ENCODE measurements around the gene ERC1. TPM values are rescaled to one million over a fixed set of nuclear protein-coding genes. Genes with fewer than 3 reads are reported as not detected.
A peak's percentile ranks its signal among the peaks of the same experiment; 100 is the strongest.

ERC1 gene
- total and polyA plus RNA-seq, 5 experiments from 2014 or later, result 14.0 to 51.9 (median 22.5) TPM

- H3K27ac Mint-ChIP-seq, result no peak overlapping the region
- ATAC-seq (no peak), DNase-seq (no peak)
- peaks cover 0 to 5% (median 5%) of the 10 kb centered on the region in 3 donors for H3K36me3 Mint-ChIP-seq
- no peaks in the 10 kb centered on the region for H3K9me3 Mint-ChIP-seq
- no peaks in the 10 kb centered on the region for H3K27me3 Mint-ChIP-seq
- no peak overlapping the region for H3K4me3 Mint-ChIP-seq
- peaks cover 0 to 3% (median 0%) of the 10 kb centered on the region in 4 donors for H3K4me1 Mint-ChIP-seq
- POLR2A ChIA-PET, result interaction anchor here (0.6 kb wide), 1 partner anchor 9 kb away, joined by 3 read pairs; no protein-coding TSS in a partner anchor
Observed at GRCh38 chr12:1356285-1356684, 365.3 kb downstream of the ERC1 start.

DNA sequence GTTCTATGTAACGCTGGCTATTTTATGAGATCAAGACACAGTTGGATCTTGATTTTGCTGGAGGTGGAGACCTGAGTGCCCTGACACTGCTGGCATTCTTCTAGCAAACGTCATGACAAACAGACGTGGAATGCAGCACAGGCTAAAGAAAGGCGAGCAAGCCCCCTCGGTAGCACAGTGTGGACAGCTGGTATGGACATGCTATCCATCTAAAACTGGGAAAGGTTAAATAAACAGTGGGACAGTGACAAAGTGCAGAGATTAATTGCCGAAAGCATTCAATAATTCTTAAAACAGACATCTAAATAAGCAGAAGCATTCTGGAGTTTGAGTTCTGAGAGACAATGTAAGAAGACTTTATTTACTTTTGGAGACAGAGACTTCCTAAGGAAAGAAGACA is 366.1 kb downstream of the ERC1 start:
- no peak for ATAC-seq
- H3K27me3 Mint-ChIP-seq, result no peaks in the 10 kb centered on the region
- peaks cover 0 to 2% (median 0%) of the 10 kb centered on the region in 4 donors for H3K4me1 Mint-ChIP-seq
- DNase-seq, result no peak
- H3K4me3 Mint-ChIP-seq, result no peak overlapping the region
- POLR2A ChIA-PET, result interaction anchor here (0.6 kb wide), 1 partner anchor 8 kb away, joined by 3 read pairs; no protein-coding TSS in a partner anchor
- no peaks in the 10 kb centered on the region for H3K9me3 Mint-ChIP-seq
- H3K36me3 Mint-ChIP-seq, result peaks cover 0 to 5% (median 5%) of the 10 kb centered on the region in 3 donors
- no peak overlapping the region for H3K27ac Mint-ChIP-seq

- ATAC-seq, result no peak
- Mint-ChIP-seq H3K27ac (peak overlapping the region in 1 of 10 donors; percentile 42), H3K27me3 (no peaks in the 10 kb centered on the region), H3K4me1 (peaks cover 0 to 2% (median 0%) of the 10 kb centered on the region in 4 donors), H3K9me3 (no peaks in the 10 kb centered on the region), H3K4me3 (no peak overlapping the region), H3K36me3 (peaks cover 4 to 9% (median 5%) of the 10 kb centered on the region in 3 donors)
- DNase-seq, result no peak
- POLR2A ChIA-PET, result no interaction called here
Observed at GRCh38 chr12:1357711-1358110, 366.7 kb downstream of the ERC1 start.

- DNase-seq (no peak), ATAC-seq (no peak)
- Mint-ChIP-seq H3K4me1 (peaks cover 0 to 5% (median 0%) of the 10 kb centered on the region in 4 donors), H3K36me3 (peaks cover 0 to 18% (median 12%) of the 10 kb centered on the region in 3 donors), H3K4me3 (no peak overlapping the region), H3K9me3 (peaks cover 0 to 5% (median 0%) of the 10 kb centered on the region in 9 donors), H3K27ac (no peak overlapping the region), H3K27me3 (no peaks in the 10 kb centered on the region)
- POLR2A ChIA-PET, result no interaction called here
Observed at GRCh38 chr12:1360441-1361210, 369.6 kb downstream of the ERC1 start.

DNA sequence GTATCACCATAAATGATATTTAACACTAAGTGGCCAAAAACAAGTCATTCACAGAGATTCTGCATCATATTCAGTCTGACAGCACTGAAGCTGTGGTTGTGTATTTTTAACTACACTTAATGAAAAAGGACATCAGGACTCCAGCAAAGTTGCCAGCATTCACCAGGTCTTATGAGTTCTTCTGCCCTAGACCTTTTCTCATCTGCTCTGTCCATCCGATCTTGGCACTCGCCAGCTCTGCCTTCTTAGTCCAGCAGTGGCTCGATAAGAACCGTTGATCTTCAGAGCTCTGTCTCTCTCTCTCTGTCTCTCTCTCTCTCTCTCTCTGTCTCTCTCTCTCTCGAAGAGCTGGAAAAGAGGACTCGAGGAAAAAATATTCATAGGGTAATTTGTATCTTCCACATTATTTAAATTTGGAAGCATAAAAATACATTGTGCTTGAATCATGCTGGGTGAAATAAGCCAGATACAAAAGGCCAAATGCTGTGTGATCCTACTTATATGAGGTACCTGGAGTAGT is 371.2 kb downstream of the ERC1 start:
- Mint-ChIP-seq H3K9me3 (peaks cover 0 to 5% (median 0%) of the 10 kb centered on the region in 9 donors), H3K36me3 (peaks cover 0 to 14% (median 14%) of the 10 kb centered on the region in 3 donors), H3K4me1 (peaks cover 0 to 5% (median 0%) of the 10 kb centered on the region in 4 donors), H3K27ac (peak overlapping the region in 1 of 10 donors; percentile 12), H3K4me3 (no peak overlapping the region), H3K27me3 (no peaks in the 10 kb centered on the region)
- DNase-seq, result no peak
- ATAC-seq, result no peak
- POLR2A ChIA-PET, result no interaction called here

DNA sequence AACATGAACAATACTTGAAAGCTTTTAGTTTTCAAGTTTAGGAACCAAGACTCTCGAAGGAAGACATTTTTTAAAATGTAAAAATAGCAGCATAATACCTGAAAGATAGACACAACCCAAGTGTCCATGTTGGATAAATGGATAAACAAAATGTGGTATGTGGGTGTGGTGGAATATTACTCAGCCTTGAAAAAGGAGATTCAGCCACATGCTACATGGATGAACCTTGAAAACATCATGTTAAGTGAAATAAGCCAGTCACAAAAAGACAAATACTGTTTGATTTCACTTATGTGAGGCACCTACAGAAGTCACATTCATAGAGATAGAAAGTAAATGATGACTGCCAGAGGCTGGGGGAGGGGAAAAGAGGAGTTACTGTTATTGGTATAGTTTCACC is 374.7 kb downstream of the ERC1 start:
- POLR2A ChIA-PET, result no interaction called here
- ATAC-seq, result no peak

DNA sequence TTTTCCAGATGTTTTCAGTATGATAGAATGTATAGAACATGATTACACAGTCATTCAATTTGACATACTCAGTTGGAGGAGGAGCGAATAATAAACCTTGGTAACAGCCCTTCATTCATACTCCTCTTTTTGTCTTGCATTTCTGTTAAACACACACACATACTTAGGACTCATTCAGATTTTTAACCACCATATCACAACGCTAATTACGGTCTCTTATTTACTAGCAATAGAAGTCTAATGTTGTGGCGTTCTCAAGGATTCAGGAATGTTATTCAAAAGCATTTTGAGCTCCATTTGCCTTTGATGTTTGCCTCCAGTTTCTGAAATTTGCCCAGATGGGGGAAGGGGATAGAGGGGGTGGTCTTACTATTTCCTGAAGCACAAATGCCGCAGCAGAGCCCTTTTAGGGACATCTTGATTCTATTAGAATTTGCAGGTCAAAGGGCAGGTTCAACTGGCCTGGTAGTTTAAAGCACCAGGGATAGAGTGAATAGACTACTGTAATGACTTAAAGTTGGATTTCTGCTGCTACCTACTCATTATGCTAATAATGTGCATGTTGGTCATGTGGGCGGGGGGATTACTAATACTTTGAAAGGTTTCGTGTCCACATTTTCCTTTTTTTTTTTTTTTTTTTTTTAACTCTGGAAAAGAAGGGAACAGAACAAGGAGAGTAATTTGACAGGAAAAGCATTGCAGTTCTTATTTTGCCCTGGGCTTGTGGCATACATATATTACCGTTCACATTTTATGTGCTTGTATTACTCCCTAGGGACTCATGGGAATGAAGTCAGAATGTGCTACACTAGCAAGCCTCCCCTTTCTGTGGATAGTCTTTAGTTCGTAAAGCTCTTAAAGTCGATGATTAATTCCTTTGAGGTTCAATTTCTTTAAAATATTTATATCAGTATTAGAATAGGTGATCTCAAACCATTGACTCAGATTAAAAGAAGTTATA is 376.6 kb downstream of the ERC1 start:
- POLR2A ChIA-PET, result no interaction called here
- ATAC-seq (no peak), DNase-seq (no peak)
- Mint-ChIP-seq H3K36me3 (peaks cover 0 to 31% (median 30%) of the 10 kb centered on the region in 3 donors), H3K9me3 (peaks cover 0 to 5% (median 0%) of the 10 kb centered on the region in 9 donors), H3K4me3 (no peak overlapping the region), H3K27ac (no peak overlapping the region), H3K4me1 (peaks cover 0 to 4% (median 0%) of the 10 kb centered on the region in 4 donors), H3K27me3 (no peaks in the 10 kb centered on the region)

More for the DNA sequence above, 374.7 kb downstream of the ERC1 start:
- no peak for DNase-seq
- H3K27ac Mint-ChIP-seq, result no peak overlapping the region
- H3K4me1 Mint-ChIP-seq, result peaks cover 0 to 5% (median 0%) of the 10 kb centered on the region in 4 donors
- no peaks in the 10 kb centered on the region for H3K27me3 Mint-ChIP-seq
- H3K4me3 Mint-ChIP-seq, result no peak overlapping the region
- H3K9me3 Mint-ChIP-seq, result peaks cover 0 to 5% (median 0%) of the 10 kb centered on the region in 9 donors
- H3K36me3 Mint-ChIP-seq, result peaks cover 0 to 18% (median 17%) of the 10 kb centered on the region in 3 donors

GRCh38 chr12:1369460-1369859 is 378.4 kb downstream of the ERC1 start:
- H3K27ac Mint-ChIP-seq, result no peak overlapping the region
- ATAC-seq, result no peak
- H3K27me3 Mint-ChIP-seq, result no peaks in the 10 kb centered on the region
- H3K9me3 Mint-ChIP-seq, result peaks cover 0 to 5% (median 0%) of the 10 kb centered on the region in 9 donors
- peaks cover 0 to 48% (median 41%) of the 10 kb centered on the region in 3 donors for H3K36me3 Mint-ChIP-seq
- DNase-seq, result no peak
- no peak overlapping the region for H3K4me3 Mint-ChIP-seq
- H3K4me1 Mint-ChIP-seq, result no peaks in the 10 kb centered on the region
- POLR2A ChIA-PET, result no interaction called here

- H3K27me3 Mint-ChIP-seq, result no peaks in the 10 kb centered on the region
- H3K9me3 Mint-ChIP-seq, result peaks cover 0 to 5% (median 0%) of the 10 kb centered on the region in 9 donors
- H3K27ac Mint-ChIP-seq, result no peak overlapping the region
- H3K4me1 Mint-ChIP-seq, result no peaks in the 10 kb centered on the region
- ATAC-seq (no peak), DNase-seq (no peak)
- peaks cover 0 to 50% (median 41%) of the 10 kb centered on the region in 3 donors for H3K36me3 Mint-ChIP-seq
- POLR2A ChIA-PET, result no interaction called here
- no peak overlapping the region for H3K4me3 Mint-ChIP-seq
Observed at GRCh38 chr12:1369938-1370500, 379.0 kb downstream of the ERC1 start.

GRCh38 chr12:1373901-1374735 is 383.1 kb downstream of the ERC1 start:
- H3K27me3 Mint-ChIP-seq, result no peaks in the 10 kb centered on the region
- POLR2A ChIA-PET, result no interaction called here
- H3K36me3 Mint-ChIP-seq, result peaks cover 0 to 68% (median 53%) of the 10 kb centered on the region in 3 donors
- no peaks in the 10 kb centered on the region for H3K9me3 Mint-ChIP-seq
- ATAC-seq, result no peak
- DNase-seq, result no peak
- no peak overlapping the region for H3K4me3 Mint-ChIP-seq
- peak overlapping the region in 1 of 10 donors; percentile 15 for H3K27ac Mint-ChIP-seq
- H3K4me1 Mint-ChIP-seq, result peaks cover 0 to 2% (median 0%) of the 10 kb centered on the region in 4 donors

GRCh38 chr12:1375323-1375722 is 384.3 kb downstream of the ERC1 start:
- DNase-seq (no peak), ATAC-seq (no peak)
- Mint-ChIP-seq H3K27ac (no peak overlapping the region), H3K4me3 (no peak overlapping the region), H3K27me3 (no peaks in the 10 kb centered on the region), H3K4me1 (peaks cover 0 to 2% (median 0%) of the 10 kb centered on the region in 4 donors), H3K36me3 (peaks cover 0 to 75% (median 59%) of the 10 kb centered on the region in 3 donors), H3K9me3 (no peaks in the 10 kb centered on the region)
- POLR2A ChIA-PET, result no interaction called here
